HEK293 (cell line): ENCODE data around the gene TMEM121.
A peak's percentile ranks its signal among the peaks of the same experiment; 100 is the strongest.

ENCODE experiments used
- CTCF ChIP-seq: fragments of 450-650 bp; formaldehyde crosslinking; IDR thresholded peaks from 2 replicates; pipeline ENCODE4 v1.5.1; 2016; ENCODE audit warnings: missing biosample characterization, missing genetic modification characterization
- HOXD13 ChIP-seq: sonication (generic); formaldehyde crosslinking; IDR thresholded peaks from 2 replicates; pipeline ENCODE4 v1.8.0; 2022; ENCODE audit warnings: missing genetic modification reagents, borderline replicate concordance
- INSM2 ChIP-seq: fragments of 450-650 bp; formaldehyde crosslinking; IDR thresholded peaks from 2 replicates; pipeline ENCODE4 v1.5.1; 2016; ENCODE audit warnings: missing biosample characterization, missing genetic modification characterization
- PRDM10 ChIP-seq: fragments of 450-650 bp; formaldehyde crosslinking; IDR thresholded peaks from 2 replicates; pipeline ENCODE4 v1.5.1; 2016; ENCODE audit warnings: missing biosample characterization, missing genetic modification characterization
- PRDM6 ChIP-seq: fragments of 450-650 bp; formaldehyde crosslinking; IDR thresholded peaks from 2 replicates; pipeline ENCODE4 v1.5.1; 2017; ENCODE audit warnings: missing biosample characterization, missing genetic modification characterization
- YY1 ChIP-seq: fragments of 450-650 bp; formaldehyde crosslinking; IDR thresholded peaks from 2 replicates; pipeline ENCODE4 v1.5.1; 2018; ENCODE audit warnings: missing biosample characterization, missing genetic modification characterization
- ZBTB10 ChIP-seq: fragments of 450-650 bp; formaldehyde crosslinking; IDR thresholded peaks from 2 replicates; pipeline ENCODE4 v1.5.1; 2016; ENCODE audit warnings: missing biosample characterization, missing genetic modification characterization
- ZBTB20 ChIP-seq: fragments of 450-650 bp; formaldehyde crosslinking; IDR thresholded peaks from 2 replicates; pipeline ENCODE4 v1.5.1; 2016; ENCODE audit warnings: missing biosample characterization, missing genetic modification characterization
- ZEB2 ChIP-seq: fragments of 450-650 bp; formaldehyde crosslinking; IDR thresholded peaks from 2 replicates; pipeline ENCODE4 v1.5.1; 2016; ENCODE audit warnings: missing biosample characterization, missing genetic modification characterization
- ZNF169 ChIP-seq: fragments of 450-650 bp; formaldehyde crosslinking; IDR thresholded peaks from 2 replicates; pipeline ENCODE4 v1.5.1; 2016; ENCODE audit warnings: missing biosample characterization, missing genetic modification characterization
- ZNF26 ChIP-seq: fragments of 450-650 bp; formaldehyde crosslinking; IDR thresholded peaks from 2 replicates; pipeline ENCODE4 v1.5.1; 2016; ENCODE audit warnings: missing biosample characterization, missing genetic modification characterization
- ZNF266 ChIP-seq: fragments of 450-650 bp; formaldehyde crosslinking; IDR thresholded peaks from 2 replicates; pipeline ENCODE4 v1.5.1; 2016; ENCODE audit warnings: missing biosample characterization, missing genetic modification characterization, low read depth
- ZNF311 ChIP-seq: fragments of 450-650 bp; formaldehyde crosslinking; IDR thresholded peaks from 2 replicates; pipeline ENCODE4 v1.5.1; 2017; ENCODE audit warnings: missing biosample characterization, missing genetic modification characterization, borderline replicate concordance
- ZNF394 ChIP-seq: fragments of 450-650 bp; formaldehyde crosslinking; IDR thresholded peaks from 2 replicates; pipeline ENCODE4 v1.5.1; 2016; ENCODE audit warnings: missing biosample characterization, missing genetic modification characterization, mild to moderate bottlenecking, moderate library complexity, borderline replicate concordance
- ZNF521 ChIP-seq: fragments of 450-650 bp; formaldehyde crosslinking; IDR thresholded peaks from 2 replicates; pipeline ENCODE4 v1.5.1; 2017; ENCODE audit warnings: missing biosample characterization, mild to moderate bottlenecking, missing genetic modification characterization
- ZNF544 ChIP-seq: fragments of 450-650 bp; formaldehyde crosslinking; IDR thresholded peaks from 2 replicates; pipeline ENCODE4 v1.5.0; 2017; ENCODE audit warnings: missing biosample characterization, missing genetic modification characterization
- ZNF654 ChIP-seq: fragments of 450-650 bp; formaldehyde crosslinking; IDR thresholded peaks from 2 replicates; pipeline ENCODE4 v1.5.1; 2016; ENCODE audit warnings: low read depth, missing biosample characterization, missing genetic modification characterization
- ZNF707 ChIP-seq: fragments of 450-650 bp; formaldehyde crosslinking; IDR thresholded peaks from 2 replicates; pipeline ENCODE4 v1.5.1; 2016; ENCODE audit warnings: missing biosample characterization, missing genetic modification characterization
- ZNF785 ChIP-seq: fragments of 450-650 bp; formaldehyde crosslinking; IDR thresholded peaks from 2 replicates; pipeline ENCODE4 v1.5.1; 2016; ENCODE audit warnings: missing biosample characterization, missing genetic modification characterization
- ZSCAN18 ChIP-seq: fragments of 450-650 bp; formaldehyde crosslinking; IDR thresholded peaks from 2 replicates; pipeline ENCODE4 v1.5.1; 2016; ENCODE audit warnings: missing biosample characterization, missing genetic modification characterization
- ZSCAN5A ChIP-seq: fragments of 450-650 bp; formaldehyde crosslinking; IDR thresholded peaks from 2 replicates; pipeline ENCODE4 v1.5.1; 2016; ENCODE audit warnings: missing biosample characterization, missing genetic modification characterization

TMEM121 gene

GRCh38 chr14:105537580-105538474 lies 11.4 kb downstream of the TMEM121 start (continued):
- TF ChIP-seq ZNF394 (tag by site-specific recombination) (no peak), ZBTB20 (tag by site-specific recombination) (no peak), YY1 (tag by site-specific recombination) (no peak), ZNF26 (no peak), INSM2 (tag by site-specific recombination) (no peak), ZNF521 (tag by site-specific recombination) (no peak), CTCF (peak; percentile 91), PRDM6 (tag by site-specific recombination) (no peak), ZNF544 (no peak), ZSCAN5A (tag by site-specific recombination) (no peak), ZSCAN18 (no peak), ZBTB10 (tag by site-specific recombination) (no peak), ZNF707 (no peak), ZNF266 (tag by site-specific recombination) (no peak), ZNF785 (tag by site-specific recombination) (0 out of 2 replicates have a peak, but pooled peaks have one; percentile 47), ZNF654 (tag by site-specific recombination) (peak; percentile 33), HOXD13 (CRISPR knock-in tag) (no peak), ZNF311 (tag by site-specific recombination) (no peak), PRDM10 (tag by site-specific recombination) (no peak), ZEB2 (tag by site-specific recombination) (peak; percentile 53; the same call in 1 of the 2 replicates), ZNF169 (tag by site-specific recombination) (no peak)
